Measurements from ENCODE around the gene NNAT.

Gene NNAT

GRCh38 chr20:37562695-37563480 lies 41.8 kb downstream of the NNAT start:
- peaks cover 34% of the 10 kb centered on the region for H3K27me3 Mint-ChIP-seq (ENCODE audit: low read depth, poor library complexity)
- H3K27ac Mint-ChIP-seq, result no peak overlapping the region
- H3K4me3 Mint-ChIP-seq, result no peak overlapping the region
- no peak for DNase-seq
- H3K36me3 Mint-ChIP-seq (ENCODE audit: low read depth), result no peaks in the 10 kb centered on the region
- H3K9me3 Mint-ChIP-seq, result no peaks in the 10 kb centered on the region
- TF ChIP-seq CTCF (IDR thresholded peaks at IDR 0.05), result no peak
- H3K4me1 Mint-ChIP-seq, result peaks cover 41% of the 10 kb centered on the region

GRCh38 chr20:37564016-37564387 lies 43.0 kb downstream of the NNAT start:
- DNase-seq, result no peak
- H3K27me3 Mint-ChIP-seq (ENCODE audit: low read depth, poor library complexity), result peaks cover 30% of the 10 kb centered on the region
- H3K36me3 Mint-ChIP-seq (ENCODE audit: low read depth), result no peaks in the 10 kb centered on the region
- no peak overlapping the region for H3K27ac Mint-ChIP-seq
- H3K9me3 Mint-ChIP-seq, result no peaks in the 10 kb centered on the region
- H3K4me3 Mint-ChIP-seq, result no peak overlapping the region
- no peak for TF ChIP-seq CTCF (IDR thresholded peaks at IDR 0.05)
- H3K4me1 Mint-ChIP-seq, result peaks cover 52% of the 10 kb centered on the region

- DNase-seq, result peak; percentile 83
- H3K9me3 Mint-ChIP-seq, result no peaks in the 10 kb centered on the region
- H3K4me3 Mint-ChIP-seq, result no peak overlapping the region
- H3K36me3 Mint-ChIP-seq (ENCODE audit: low read depth), result no peaks in the 10 kb centered on the region
- TF ChIP-seq CTCF (IDR thresholded peaks at IDR 0.05), result peak; percentile 96
- H3K27me3 Mint-ChIP-seq (ENCODE audit: low read depth, poor library complexity), result peaks cover 28% of the 10 kb centered on the region
- H3K4me1 Mint-ChIP-seq, result peaks cover 52% of the 10 kb centered on the region
- H3K27ac Mint-ChIP-seq, result no peak overlapping the region
Measured at GRCh38 chr20:37564388-37565133, 43.5 kb downstream of the NNAT start.

GRCh38 chr20:37565134-37565811 lies 44.2 kb downstream of the NNAT start:
- Mint-ChIP-seq H3K4me1 (peaks cover 52% of the 10 kb centered on the region), H3K36me3 (ENCODE audit: low read depth) (no peaks in the 10 kb centered on the region), H3K27me3 (ENCODE audit: low read depth, poor library complexity) (peaks cover 22% of the 10 kb centered on the region), H3K9me3 (no peaks in the 10 kb centered on the region), H3K4me3 (peak overlapping the region; percentile 67), H3K27ac (peak overlapping the region; percentile 70)
- no peak for TF ChIP-seq CTCF (IDR thresholded peaks at IDR 0.05)
- peak; percentile 47 for DNase-seq

- Mint-ChIP-seq H3K27ac (no peak overlapping the region), H3K27me3 (ENCODE audit: low read depth, poor library complexity) (peaks cover 23% of the 10 kb centered on the region), H3K4me3 (peak overlapping the region; percentile 28), H3K4me1 (peaks cover 52% of the 10 kb centered on the region), H3K36me3 (ENCODE audit: low read depth) (no peaks in the 10 kb centered on the region), H3K9me3 (no peaks in the 10 kb centered on the region)
- no peak for TF ChIP-seq CTCF (IDR thresholded peaks at IDR 0.05)
- no peak for DNase-seq
Measured at GRCh38 chr20:37566590-37567330, 45.7 kb downstream of the NNAT start.
